T-helper 2 cell treated with Interferon-gamma antibody and Interleukin-4, amounts not matched to agents 100 ng/mL and 5 ng/mL, for 36 hours (primary cell): Measurements from ENCODE around the gene ATP5ME. TPM values are rescaled to one million over a fixed set of nuclear protein-coding genes. Genes with fewer than 3 reads are reported as not detected.

Experiments
- intact Hi-C: fragments of 100-400 bp; cut with micrococcal nuclease; formaldehyde crosslinking; loops from one replicate; pipeline ENCODE4 v1.15.1; 2023
- total RNA-seq: library from RNA; stranded (reverse); gene quantifications from 2 replicates; pipeline ENCODE4 v1.2.3, GENCODE V29; 2022

The ATP5ME gene, protein sequence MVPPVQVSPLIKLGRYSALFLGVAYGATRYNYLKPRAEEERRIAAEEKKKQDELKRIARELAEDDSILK
- total RNA-seq, result 203 and 214 TPM in 2 replicates

DNA sequence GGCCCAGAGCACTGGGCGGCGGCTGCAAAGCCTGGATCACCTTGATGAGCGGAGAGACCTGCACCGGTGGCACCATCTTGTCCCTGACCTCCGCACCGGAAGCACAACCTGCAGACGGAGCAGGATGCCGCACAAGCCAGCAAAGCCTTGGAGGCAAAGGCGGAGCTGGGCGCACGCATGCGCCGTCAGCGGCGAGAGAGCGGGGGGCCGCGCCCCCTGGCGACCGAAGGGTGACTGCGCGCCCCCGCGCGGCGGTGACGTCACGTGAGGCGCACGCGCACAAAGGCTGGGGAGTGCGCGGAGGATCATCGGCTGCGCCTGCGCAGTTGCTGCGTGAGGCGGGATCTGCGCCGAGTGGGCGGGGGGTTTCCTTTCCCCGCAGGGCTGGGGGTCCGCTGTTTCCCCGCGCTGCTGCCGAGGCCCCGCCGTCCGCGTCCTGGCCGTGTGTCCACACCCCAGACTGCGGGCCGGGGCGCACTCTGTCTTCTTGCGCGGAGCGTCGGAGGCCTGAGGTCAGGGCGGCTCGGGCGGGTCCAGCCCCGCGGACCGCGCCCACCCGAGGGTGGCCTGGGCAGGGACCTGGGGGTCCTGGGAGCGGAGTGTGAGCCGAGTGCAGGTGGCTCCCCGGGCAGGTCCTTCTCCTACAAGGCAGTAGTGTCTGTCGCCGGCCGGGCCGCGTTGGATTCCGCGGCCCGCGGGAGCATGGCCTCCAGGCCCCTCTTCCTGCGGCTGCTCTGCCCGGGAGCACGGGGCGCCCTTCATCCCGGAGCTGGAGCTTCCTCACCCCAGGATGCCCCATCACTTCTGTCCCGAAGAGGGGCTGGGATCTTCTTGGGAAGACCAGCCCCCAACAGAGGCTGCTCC lies at the start of gene ATP5ME, which contains the start of gene MYL5:
Gene ATP5ME (minus strand): TSS at position 105 of the 864 bp plus-strand sequence. CDS start 29 bp downstream, at position 76.
Gene MYL5 (plus strand): TSS at position 371 of the 864 bp plus-strand sequence. CDS start 3,485 bp downstream, outside the sequence.
- intact Hi-C loops, result loop anchor here (1.0 to 5.0 kb wide), 10 partner anchors 10 to 672 kb away; partner anchors contain the start of genes FGFRL1, PCGF3, PIGG and UVSSA

DNA sequence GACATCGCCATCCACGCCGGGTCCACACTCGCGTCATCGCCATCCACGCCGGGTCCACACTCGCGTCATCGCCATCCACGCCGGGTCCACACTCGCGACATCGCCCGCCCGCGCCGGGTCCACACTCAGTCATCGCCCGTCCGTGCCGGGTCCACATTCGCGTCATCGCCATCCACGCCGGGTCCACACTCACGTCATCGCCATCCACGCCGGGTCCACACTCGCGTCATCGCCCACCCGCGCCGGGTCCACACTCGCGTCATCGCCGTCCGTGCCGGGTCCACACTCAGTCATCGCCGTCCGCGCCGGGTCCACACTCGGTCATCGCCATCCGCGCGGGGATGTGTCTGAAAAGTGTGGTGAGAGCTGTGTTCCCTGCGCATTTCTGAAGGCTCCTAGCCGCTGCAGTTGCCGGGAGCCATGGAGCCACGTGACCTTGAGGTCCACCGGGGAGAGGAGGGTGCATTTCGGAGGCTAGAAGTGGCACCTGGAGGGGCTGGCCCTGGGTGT lies 48.8 kb upstream of the ATP5ME start:
- intact Hi-C loops, result no loop called here

DNA sequence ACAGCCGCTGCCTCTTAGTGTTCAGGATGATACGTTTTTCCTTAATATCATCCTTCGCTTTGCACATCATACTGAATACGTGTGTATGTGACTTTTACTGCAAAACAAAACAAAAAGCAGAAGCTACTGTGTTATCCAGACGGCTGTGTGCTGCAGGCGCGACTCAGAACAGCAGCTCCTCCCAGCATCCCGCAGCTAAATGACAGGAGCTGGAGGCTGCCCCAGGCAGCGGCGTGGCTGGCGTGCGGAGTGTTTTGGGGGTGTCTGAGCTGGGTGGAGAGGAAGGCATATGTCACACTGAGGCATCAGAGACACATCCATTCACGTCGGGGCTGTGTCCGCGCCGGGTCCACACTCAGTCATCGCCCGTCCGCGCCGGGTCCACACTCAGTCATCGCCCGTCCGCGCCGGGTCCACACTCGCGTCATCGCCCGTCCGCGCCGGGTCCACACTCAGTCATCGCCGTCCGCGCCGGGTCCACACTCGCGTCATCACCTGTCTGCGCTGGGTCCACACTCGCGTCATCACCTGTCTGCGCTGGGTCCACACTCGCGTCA lies 48.2 kb upstream of the ATP5ME start:
- intact Hi-C loops, result no loop called here

DNA sequence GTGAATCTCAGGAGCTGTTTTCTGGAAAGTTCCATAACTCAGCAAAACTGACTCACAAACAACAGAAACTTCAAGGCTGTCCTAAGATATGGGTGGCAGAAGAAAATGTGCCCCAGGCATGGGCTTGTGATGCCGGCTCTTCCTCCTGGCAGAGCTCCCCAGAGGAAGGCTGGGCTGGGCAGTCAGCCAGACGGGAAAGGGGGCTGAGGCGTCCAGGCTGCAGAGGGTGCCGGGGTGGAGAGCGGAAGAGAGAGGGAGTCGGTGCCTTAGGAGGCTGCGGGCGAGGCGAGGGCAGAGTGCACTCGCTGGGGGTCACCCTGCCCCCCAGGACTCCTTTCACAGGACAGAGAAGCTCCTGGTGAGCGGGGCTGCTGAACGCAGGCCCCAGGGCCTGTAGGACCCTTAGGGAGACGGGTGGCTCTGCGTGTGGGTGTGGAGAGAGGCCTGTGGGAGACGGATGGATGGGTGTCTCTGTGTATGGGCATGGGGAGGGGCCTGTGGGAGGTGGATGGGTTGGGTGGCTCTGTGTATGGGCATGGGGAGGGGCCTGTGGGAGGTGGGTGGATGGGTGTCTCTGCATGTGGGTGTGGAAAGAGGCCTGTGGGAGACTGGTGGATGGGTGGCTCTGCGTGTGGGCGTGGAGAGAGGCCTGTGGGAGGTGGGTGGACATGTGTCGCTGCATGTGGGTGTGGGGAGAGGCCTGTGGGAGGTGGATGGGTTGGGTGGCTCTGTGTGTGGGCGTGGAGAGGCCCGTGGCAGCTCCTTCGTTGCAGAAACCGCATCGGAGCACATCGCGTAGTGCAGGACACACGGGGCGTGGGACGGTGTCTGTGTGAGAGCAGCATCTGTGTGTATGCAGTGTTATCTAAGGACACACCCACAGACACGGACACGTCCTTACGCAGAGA lies 47.4 kb upstream of the ATP5ME start:
- intact Hi-C loops, result no loop called here

DNA sequence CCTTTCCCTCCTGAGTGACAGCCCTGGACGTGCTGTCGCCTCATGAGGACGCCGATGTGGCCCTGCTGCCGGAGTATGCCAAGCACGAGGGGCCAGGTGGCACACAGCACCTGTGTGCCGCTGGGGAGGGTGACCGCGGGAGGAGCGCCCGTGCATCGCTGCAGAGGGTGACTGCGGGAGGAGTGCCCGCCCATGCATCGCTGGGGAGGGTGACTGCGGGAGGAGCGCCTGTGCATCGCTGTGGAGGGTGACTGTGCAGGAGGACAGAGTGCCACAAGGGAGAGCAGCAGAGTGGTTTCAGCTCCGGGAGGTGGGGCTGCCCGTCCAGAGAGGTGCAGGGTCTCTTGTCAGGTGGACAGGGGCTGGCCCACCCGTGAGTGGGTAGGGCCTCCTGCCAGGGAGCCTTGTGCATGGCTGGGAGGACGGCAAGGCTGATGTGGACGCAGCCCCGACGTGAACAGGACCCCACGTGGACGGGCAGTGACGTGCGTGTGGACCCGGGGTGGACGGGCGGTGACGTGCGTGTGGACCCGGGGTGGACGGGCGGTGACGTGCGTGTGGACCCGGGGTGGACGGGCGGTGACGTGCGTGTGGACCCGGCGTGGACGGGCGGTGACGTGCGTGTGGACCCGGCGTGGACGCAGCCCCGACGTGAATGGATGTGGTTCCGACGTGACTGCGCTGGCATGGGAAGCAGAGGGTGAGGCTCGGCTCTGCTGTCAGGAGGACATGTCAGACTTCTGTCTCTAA lies 46.2 kb upstream of the ATP5ME start:
- intact Hi-C loops, result no loop called here

DNA sequence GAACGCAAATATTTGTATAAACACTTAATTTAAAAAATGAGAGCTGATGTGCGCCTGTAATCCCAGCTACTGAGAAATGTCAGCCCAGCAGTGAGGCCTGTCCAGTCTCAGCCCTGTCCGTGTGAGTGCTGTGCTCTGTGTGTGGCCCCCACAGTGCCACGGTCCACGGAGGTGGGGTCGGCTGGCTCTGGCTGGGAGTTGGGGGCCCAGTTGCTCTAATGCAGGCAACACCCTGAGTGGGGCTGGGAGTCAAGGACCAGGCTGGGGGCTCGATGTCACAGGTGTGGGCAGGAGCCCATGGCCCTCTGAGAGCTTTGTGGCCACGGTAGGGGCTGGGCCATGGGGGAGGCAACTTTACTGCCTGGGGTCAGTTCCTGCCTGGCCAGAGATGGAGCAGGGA lies 44.4 kb upstream of the ATP5ME start:
- intact Hi-C loops, result no loop called here

DNA sequence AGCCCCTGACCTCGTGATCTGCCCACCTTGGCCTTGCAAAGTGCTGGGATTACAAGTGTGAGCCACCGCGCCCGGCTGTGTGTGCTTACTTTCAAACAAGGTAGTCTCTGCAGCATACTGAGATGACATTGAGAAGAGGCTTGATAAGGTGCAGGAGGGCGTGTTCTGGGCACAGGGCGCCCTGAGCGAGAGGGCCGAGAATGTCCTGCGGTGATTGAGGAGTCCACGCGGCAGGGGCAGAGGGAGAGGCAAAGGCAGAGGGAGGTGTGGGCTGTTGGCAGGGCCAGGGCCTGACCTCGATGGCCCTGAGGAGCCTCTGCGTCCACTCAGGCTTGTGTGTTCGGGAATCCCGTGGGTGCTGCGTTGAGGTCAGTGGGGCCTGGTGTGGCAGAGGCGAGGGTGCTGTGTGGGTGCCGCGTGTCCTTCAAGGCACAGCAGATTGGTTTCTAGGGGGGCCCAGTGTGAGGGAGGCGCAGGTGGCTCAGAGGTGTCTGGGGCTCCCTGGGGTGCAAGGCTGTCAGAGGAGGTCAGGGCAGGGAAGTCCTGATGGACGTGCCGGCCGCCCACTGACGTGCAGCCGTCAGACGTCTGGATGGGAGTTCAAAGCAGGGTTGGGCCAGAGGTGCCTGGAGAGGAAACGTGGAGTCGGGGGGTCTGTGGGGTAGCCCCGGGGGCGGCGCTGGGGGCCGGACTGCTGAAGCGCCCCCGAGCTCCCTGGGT lies 43.7 kb upstream of the ATP5ME start:
- intact Hi-C loops, result no loop called here

DNA sequence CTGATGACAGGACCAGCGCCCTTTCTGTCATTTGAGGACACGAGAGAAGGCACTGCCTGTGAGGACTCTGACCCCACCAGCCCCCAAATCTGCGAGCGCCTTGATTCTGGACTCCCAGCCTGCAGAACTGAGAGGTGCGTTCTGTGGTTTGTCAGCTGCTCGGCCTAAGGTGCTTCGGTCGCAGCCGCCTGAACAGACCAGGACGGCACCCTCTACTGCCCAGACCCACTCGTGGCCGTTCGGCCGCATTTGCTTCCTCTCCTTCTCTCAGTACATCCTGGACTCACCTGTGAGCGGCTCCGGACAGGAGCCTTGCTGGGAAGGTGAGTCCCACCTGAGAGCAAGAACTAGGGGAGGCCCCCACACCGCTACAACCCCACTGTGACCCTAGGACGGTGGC lies 40.0 kb upstream of the ATP5ME start:
- intact Hi-C loops, result no loop called here

- intact Hi-C loops, result no loop called here
Observed at GRCh38 chr4:712916-713632, 39.0 kb upstream of the ATP5ME start.

GRCh38 chr4:712093-712492 lies 38.0 kb upstream of the ATP5ME start:
- intact Hi-C loops, result no loop called here

- intact Hi-C loops, result no loop called here
Observed at GRCh38 chr4:710916-711315, 36.8 kb upstream of the ATP5ME start.

GRCh38 chr4:710116-710515 lies 36.0 kb upstream of the ATP5ME start:
- intact Hi-C loops, result no loop called here

DNA sequence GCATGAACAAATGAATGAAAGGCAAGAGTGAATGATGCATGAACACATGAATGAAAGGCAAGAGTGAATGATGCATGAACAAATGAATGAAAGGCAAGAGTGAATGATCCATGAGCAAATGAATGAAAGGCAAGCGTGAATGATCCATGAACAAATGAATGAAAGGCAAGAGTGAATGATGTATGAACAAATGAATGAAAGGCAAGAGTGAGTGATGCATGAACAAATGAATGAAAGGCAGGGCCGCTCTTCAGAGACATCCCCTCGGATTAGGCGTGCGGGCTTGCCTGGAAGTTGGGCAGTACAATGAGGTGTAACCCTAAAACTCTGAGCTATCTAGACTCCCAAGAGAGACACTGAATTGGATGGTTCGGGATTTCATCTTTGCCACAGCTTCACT lies 35.3 kb upstream of the ATP5ME start:
- intact Hi-C loops, result loop anchor here (5.0 kb wide), 1 partner anchor 223 kb away; the partner anchor contains the start of genes GAK and TMEM175

- intact Hi-C loops, result loop anchor here (5.0 kb wide), 1 partner anchor 224 kb away; the partner anchor contains the start of genes GAK and TMEM175
Observed at GRCh38 chr4:708631-708933, 34.5 kb upstream of the ATP5ME start.

GRCh38 chr4:707929-708630 lies 34.0 kb upstream of the ATP5ME start:
- intact Hi-C loops, result loop anchor here (5.0 kb wide), 1 partner anchor 224 kb away; the partner anchor contains the start of genes GAK and TMEM175

- intact Hi-C loops, result loop anchor here (5.0 kb wide), 1 partner anchor 225 kb away; the partner anchor contains the start of genes GAK and TMEM175
Observed at GRCh38 chr4:706834-707598, 32.9 kb upstream of the ATP5ME start.

GRCh38 chr4:706083-706633 lies 32.1 kb upstream of the ATP5ME start:
- intact Hi-C loops, result loop anchor here (5.0 kb wide), 1 partner anchor 226 kb away; the partner anchor contains the start of genes GAK and TMEM175
